Retinal pigment epithelial cell (primary cell): ENCODE results near the gene TBC1D4.

ENCODE experiments used
- DNase-seq: peaks from one replicate; pipeline ENCODE4 v3.0.0-alpha.2; 2010; ENCODE audit warnings: low read depth
- H3K4me3 ChIP-seq: 2 replicates; pipeline ENCODE4 v1.5.1; 2011; ENCODE audit warnings: mild to moderate bottlenecking, low read length, control low read depth, moderate library complexity
- CTCF ChIP-seq: conservative IDR thresholded peaks from 2 replicates; pipeline ENCODE4 v1.5.1; 2011; ENCODE audit warnings: low read depth, low read length, control low read depth, inconsistent platforms

The TBC1D4 gene

DNA sequence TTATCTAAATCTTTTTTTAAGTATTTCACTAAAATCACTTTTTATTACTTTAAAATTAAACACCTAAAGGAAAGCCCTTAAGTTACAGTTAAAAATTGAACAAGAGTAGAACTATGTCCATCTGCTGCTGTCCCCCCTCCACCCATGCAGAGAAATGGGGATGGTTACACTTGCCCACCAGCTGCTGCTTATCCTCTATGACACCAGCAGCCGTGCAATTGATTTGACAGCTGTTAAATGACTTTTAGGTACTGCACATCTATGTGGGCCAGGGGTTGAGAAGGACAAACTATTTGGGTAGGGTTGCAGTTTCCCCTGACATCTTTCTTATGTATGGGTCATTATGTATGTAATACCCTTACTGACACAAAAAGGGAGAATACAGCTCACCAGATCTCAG lies 77.2 kb downstream of the TBC1D4 start:
- no peak for TF ChIP-seq CTCF

DNA sequence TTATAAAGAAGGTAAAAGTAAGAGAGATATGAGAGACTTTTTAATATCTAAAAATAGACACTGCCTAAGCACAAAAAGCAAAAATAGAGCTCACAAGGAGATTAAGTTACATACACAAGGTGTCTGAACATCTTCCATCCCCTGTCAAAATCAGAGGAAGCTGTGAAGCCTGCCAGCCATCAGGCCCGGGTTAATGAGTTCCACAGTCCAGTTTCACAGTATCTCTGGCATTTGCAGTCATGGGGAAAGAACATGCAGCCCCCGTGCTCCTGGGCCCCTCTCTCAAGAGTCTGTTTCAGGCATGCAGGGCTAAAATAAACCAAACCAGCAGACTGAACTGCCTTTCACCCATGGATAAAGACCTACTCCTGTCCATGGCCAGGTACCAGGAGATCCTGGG lies 79.2 kb downstream of the TBC1D4 start:
- DNase-seq = no peak
- no peak overlapping the region for H3K4me3 ChIP-seq
- no peak for TF ChIP-seq CTCF

More for the DNA sequence above, 77.2 kb downstream of the TBC1D4 start:
- DNase-seq = no peak
- no peak overlapping the region for H3K4me3 ChIP-seq

- TF ChIP-seq CTCF = no peak
- DNase-seq = no peak
- no peak overlapping the region for H3K4me3 ChIP-seq
Observed at GRCh38 chr13:75400775-75401174, 81.2 kb downstream of the TBC1D4 start.

DNA sequence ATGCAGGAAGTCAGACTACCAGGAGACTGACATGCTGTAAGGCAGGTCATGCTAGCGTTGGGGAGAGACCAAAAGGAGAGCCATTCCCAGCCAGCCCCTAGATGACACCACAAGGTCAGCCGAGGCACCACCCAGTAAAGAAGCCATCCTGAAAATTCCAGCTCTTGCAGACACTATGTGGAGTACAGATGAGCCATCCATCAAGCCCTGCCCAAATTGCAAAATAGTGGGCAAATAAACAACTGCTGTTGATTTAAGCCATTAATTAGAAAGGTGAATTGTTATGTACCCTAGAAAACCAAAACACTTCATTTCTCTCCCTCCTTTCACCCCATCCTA lies 82.1 kb downstream of the TBC1D4 start:
- TF ChIP-seq CTCF = no peak
- no peak for DNase-seq
- no peak overlapping the region for H3K4me3 ChIP-seq

DNA sequence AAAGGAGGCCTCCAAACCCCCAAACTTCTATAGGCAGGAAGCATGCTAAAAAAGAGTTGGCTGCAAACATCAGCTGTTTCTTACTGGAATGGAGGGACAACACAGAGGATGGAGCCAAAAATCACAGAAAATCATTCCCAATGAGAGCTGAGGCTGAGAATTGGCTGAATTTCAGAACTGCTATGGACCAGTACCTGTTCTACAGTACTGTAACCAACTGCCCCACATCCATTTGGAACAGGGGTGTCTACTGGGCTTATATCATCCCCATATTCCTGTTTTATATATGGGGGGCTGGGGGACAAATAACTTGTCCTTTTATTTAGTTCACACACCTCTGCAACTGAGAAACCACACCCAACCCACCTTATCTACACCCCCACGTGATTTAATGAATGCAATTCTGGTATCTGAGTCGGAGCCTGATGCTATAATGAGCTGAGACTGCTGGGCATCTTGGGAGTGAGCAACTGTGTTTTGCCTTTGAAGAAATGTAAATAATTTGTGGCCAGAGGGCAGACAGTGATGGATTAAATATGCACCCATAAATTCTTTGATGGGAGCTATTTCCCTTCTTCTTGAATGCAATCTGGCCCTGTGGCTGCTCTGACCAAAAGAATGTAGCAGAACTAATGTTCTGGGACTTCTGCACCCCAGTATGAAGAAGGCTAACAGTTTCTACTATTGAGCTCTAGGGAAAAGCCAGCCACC lies 82.6 kb downstream of the TBC1D4 start:
- no peak for TF ChIP-seq CTCF
- H3K4me3 ChIP-seq = no peak overlapping the region
- DNase-seq = no peak

- TF ChIP-seq CTCF = no peak
- H3K4me3 ChIP-seq = no peak overlapping the region
- no peak for DNase-seq
Observed at GRCh38 chr13:75398072-75398471, 83.9 kb downstream of the TBC1D4 start.

DNA sequence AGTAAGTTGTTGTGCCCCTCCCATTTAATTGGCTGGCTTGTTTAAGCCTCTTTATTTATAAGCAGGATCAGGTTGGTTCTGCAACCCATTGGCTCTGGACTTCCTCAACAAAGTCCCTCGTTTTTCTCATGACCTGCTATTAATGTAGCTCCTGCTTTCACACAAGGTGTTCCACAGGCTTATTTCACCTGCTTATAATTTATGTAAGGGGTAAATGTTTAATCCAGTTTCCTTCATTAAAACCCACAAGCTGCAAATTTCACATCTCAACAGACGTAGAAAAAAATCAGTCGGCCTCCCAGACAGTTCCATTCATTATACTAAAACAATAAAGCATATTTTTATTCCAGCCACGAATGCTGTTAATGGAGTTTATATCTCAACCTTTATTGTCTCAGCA lies 86.1 kb downstream of the TBC1D4 start:
- TF ChIP-seq CTCF = no peak
- DNase-seq = no peak
- no peak overlapping the region for H3K4me3 ChIP-seq
